Endothelial cell of umbilical vein (primary cell): ENCODE results near the gene SS18L1.

Experiments used
- EZH2 ChIP-seq: IDR thresholded peaks from 2 replicates; pipeline ENCODE4 v1.6.1; 2012; ENCODE audit warnings: borderline replicate concordance, low read depth, mild to moderate bottlenecking, moderate library complexity, low read length, inconsistent platforms; ENCODE audit not compliant: severe bottlenecking
- TF ChIP-seq, protein P1 (sequence below), 2 donors: IDR thresholded peaks; 1 replicate in 1 of 2; 2 replicates in 1 of 2; pipeline ENCODE4 v1.5.1; 2011; ENCODE audit warnings: low read length in 2 of 2, mild to moderate bottlenecking in 2 of 2, moderate library complexity in 2 of 2, control low read depth in 1 of 2, inconsistent platforms in 1 of 2, low read depth in 1 of 2; ENCODE audit not compliant: insufficient read depth in 1 of 2; ENCODE audit errors: extremely low read depth in 1 of 2

DNA sequence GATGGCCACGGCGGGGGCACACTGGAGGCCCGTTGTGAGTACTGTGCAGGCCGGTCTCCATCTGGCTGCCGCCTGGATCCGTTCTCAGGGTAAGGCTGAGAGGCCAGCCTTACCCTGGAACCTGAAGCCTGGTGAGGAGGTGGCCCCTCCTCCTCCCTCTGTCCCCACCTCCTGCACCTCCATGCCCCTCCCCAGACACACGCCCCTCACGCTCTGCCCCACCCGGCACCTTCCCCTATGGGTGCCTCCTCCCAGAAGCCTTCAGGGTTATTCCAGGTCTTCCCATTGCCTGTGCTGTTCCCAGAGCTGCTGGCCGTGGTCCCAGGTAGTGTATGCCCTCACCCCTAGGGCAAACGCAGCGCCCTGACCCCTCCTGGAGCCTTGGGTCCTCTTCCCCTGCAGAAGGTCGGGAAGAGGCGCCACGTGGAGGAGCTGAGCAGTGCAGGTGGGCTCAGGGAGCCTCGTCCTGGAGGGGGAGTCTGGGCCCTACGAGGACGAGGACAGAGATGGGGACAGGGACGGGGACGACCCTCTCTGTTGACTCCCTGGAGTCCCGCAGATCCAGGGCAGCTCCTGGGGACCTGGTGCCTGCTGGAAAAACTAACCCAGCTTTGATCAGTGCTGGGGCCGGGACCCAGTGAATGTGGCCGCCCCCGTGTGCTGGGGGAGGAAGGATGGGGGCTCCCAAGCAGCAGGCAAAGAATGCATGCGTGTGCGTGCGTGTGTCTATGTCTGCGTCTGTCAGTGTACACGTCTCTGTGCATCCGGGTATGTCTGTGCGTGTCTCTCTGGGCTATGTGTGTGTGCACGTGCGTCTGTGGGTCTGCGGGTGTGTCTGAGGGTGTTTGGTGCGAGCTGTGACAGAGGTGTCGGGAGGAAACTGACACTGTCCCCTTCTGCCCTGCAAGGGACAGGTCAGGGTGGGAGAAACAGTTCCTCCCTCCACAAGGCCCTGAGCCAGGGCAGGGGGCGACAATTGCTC is 84.7 kb downstream of the SS18L1 start:
- TF ChIP-seq, protein P1, sequence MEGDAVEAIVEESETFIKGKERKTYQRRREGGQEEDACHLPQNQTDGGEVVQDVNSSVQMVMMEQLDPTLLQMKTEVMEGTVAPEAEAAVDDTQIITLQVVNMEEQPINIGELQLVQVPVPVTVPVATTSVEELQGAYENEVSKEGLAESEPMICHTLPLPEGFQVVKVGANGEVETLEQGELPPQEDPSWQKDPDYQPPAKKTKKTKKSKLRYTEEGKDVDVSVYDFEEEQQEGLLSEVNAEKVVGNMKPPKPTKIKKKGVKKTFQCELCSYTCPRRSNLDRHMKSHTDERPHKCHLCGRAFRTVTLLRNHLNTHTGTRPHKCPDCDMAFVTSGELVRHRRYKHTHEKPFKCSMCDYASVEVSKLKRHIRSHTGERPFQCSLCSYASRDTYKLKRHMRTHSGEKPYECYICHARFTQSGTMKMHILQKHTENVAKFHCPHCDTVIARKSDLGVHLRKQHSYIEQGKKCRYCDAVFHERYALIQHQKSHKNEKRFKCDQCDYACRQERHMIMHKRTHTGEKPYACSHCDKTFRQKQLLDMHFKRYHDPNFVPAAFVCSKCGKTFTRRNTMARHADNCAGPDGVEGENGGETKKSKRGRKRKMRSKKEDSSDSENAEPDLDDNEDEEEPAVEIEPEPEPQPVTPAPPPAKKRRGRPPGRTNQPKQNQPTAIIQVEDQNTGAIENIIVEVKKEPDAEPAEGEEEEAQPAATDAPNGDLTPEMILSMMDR (IDR thresholded peaks at IDR 0.05; ENCODE audit: extremely low read depth in 1 of 2, insufficient read depth in 1 of 2, low read depth in 1 of 2, low read length in 2 of 2), result no peak
- no peak for TF ChIP-seq EZH2
